T47D (cell line): Measurements from ENCODE around the gene CFAP77.

Experiments used
- DNase-seq, 2 experiments: peaks; one replicate each; pipeline versions ENCODE4 v3.0.0 to v3.0.0-alpha.2; 2011 to 2012; ENCODE audit warnings: low read depth in 1 of 2, low spot score in 1 of 2
- JUND ChIP-seq: IDR thresholded peaks from 2 replicates; pipeline ENCODE4 v1.6.1; 2012; ENCODE audit warnings: low read depth
- in situ Hi-C: cut with HindIII; loops from 2 replicates; pipeline ENCODE4 v1.10.0; 2016; ENCODE audit warnings: low sequenced_read_pairs, low pct_unique_long_range_greater_than_20kb

The CFAP77 gene

DNA sequence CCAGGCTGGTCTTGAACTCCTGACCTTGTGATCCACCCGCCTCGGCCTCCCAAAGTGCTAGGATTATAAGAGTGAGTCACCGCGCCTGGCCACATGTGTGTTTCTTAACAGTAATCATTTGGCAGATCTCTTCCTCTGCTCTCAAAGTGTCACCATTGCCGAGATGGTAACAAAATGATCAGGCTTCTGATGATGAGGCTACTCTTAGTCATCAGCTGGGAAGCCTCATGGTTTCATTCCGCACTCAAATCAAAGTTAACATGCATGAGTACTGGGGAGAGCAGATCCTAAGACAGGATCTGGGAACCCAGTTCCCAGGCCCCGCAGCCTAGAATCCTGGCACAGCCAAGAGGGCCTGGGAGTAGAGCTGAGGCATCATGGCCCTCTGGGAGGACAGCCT, 199.8 kb downstream of the CFAP77 start:
- no peak for TF ChIP-seq JUND
- in situ Hi-C loops, result no loop called here
- no peak for DNase-seq

DNA sequence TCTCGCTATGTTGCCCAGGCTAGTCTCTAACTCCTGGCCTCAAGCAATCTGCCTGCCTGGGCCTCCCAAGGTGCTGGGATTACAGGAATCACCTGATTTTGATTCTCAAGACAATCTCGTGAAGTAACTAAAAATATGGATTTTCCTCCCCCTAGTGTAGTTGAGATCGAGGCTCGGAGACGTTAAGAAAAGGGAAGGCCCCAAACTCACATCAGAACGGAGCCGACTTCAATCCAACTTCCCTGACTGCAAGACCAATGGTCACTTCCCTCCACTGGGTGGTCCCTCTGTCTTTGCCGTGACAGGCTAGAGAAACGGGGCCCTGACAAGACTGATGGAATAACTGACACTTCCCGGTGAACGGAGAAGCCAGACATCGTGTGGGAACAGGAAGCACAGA, 200.7 kb downstream of the CFAP77 start:
- DNase-seq, result no peak
- TF ChIP-seq JUND, result no peak
- in situ Hi-C loops, result no loop called here

DNA sequence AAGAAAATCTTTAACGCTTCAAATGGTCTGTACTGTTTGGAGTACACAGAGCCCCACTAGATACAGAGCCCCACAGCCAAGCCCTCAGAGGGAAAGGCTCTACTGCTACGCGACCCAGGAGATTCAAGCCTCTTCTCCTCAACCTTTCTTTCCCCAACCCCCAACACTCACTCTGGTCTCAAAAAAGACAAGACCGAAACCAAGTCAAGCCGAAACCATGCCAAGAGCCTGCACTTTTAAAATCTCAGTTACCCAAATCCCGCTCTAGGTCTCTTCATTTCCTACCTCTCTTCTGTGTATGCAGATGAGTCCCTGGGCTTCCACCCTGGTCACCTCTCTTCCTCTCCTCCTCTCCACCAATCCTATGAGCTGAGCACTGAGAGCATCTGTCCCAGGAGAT, 204.3 kb downstream of the CFAP77 start:
- TF ChIP-seq JUND, result no peak
- in situ Hi-C loops, result no loop called here

DNA sequence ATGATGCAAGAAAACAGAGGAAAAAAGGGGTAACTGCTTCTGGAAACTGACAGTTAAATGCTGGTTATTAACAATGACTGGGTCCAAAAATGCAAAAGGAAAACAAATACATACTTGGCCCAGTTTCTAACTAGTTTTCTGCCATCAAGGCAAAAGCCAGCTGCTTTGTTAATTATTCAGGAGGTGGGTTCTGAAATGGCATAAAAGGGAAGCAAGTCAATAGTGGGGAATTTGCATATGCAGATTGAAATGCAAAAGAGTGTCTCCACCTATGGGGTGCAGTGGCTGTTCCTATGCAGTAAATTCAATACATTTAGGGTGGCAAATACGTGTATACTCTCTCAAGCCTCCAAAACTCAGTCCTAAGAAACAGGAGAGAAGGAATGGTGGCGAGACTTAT, 205.8 kb downstream of the CFAP77 start:
- DNase-seq, result no peak
- TF ChIP-seq JUND, result no peak
- in situ Hi-C loops, result no loop called here

More for the DNA sequence above, 204.3 kb downstream of the CFAP77 start:
- DNase-seq, result no peak

DNA sequence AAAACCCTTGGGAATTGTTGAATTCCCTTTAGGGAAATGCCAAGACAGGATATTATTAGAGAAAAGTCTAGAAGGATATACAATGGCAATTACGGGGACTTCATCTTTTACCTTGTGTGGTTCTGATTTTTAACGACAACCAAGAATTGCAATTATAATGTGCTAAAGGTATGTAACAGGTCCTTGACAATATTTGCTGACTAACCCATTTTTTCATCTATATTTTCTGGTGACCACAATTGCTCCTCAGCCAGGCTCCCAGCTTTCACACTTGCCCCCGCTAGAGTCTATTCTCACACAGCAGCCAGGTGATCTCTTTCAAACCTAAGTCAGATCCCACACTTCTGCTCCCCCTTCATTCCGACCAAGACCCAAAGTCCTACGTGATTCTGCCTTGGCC, 206.7 kb downstream of the CFAP77 start:
- DNase-seq, result no peak
- in situ Hi-C loops, result no loop called here
- no peak for TF ChIP-seq JUND

DNA sequence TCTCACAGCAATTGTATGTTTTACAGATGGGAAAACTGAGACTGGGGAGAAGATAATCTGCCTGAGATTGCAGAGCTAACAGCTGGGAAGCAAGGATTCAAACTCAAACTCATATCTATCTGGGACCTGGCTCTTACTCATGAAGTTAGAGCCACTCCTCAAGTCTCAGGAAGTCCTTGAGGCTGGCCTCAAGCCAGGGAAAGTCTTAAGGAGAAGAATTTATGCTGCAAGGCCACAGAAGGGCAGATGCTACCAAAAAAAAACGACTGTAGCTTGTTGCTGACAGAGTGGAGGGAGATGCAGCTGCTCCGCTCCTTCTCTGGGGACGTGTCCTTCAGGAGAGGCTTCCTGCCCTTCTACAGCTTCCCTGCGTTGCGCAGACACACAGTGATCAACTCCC, 212.1 kb downstream of the CFAP77 start:
- in situ Hi-C loops, result no loop called here
- TF ChIP-seq JUND, result no peak
- DNase-seq, result no peak
